Stomach (tissue), 9 donors: ENCODE data around the gene IQGAP3. TPM values are rescaled to one million over a fixed set of nuclear protein-coding genes. Genes with fewer than 3 reads are reported as not detected.

ENCODE experiments used
- DNase-seq, 2 donors: peaks; one replicate each; pipeline versions ENCODE4 v3.0.0 to v3.0.0-alpha.2; 2013 to 2019
- H3K27ac ChIP-seq, 5 donors: fragments of 200-600 bp in 4 of 5; sonication (generic) in 4 of 5; one replicate each; pipeline ENCODE4 v1.5.1; 2013 to 2019; ENCODE audit warnings: mild to moderate bottlenecking in 1 of 5, moderate library complexity in 1 of 5
- H3K27me3 ChIP-seq, 3 donors: fragments of 200-600 bp; sonication (generic); one replicate each; pipeline ENCODE4 v1.5.1; 2017 to 2019; ENCODE audit warnings: mixed run types in 1 of 3
- H3K36me3 ChIP-seq, 4 donors: fragments of 200-600 bp; sonication (generic); 1 replicate in 3 of 4; 2 replicates in 1 of 4; pipeline ENCODE4 v1.5.1; 2016 to 2019
- H3K4me1 ChIP-seq, 4 donors: fragments of 200-600 bp; sonication (generic); one replicate each; pipeline ENCODE4 v1.5.1; 2016 to 2019
- H3K4me3 ChIP-seq, 4 donors: fragments of 200-600 bp; sonication (generic) in 3 of 4; one replicate each; pipeline ENCODE4 v1.5.1; 2016 to 2019; ENCODE audit warnings: mild to moderate bottlenecking in 1 of 4
- H3K9me3 ChIP-seq, 4 donors: fragments of 200-600 bp; sonication (generic); one replicate each; pipeline ENCODE4 v1.5.1; 2016 to 2019
- CTCF ChIP-seq, 7 experiments: fragments of 450-650 bp in 4 of 7; fragments of 200-600 bp in 3 of 7; sonication (generic) in 3 of 7; IDR thresholded peaks; one replicate each; pipeline ENCODE4 v1.5.1; 2016 to 2019; ENCODE audit warnings: antibody characterized with exemption in 7 of 7, control low read depth in 2 of 7, mild to moderate bottlenecking in 1 of 7
- EP300 ChIP-seq: sonication (generic); formaldehyde crosslinking; IDR thresholded peaks from one replicate; pipeline ENCODE4 v1.6.1; 2017; ENCODE audit warnings: antibody characterized with exemption
- POLR2A ChIP-seq, 4 donors: fragments of 450-650 bp; IDR thresholded peaks; one replicate each; pipeline ENCODE4 v1.6.1; 2016; ENCODE audit warnings: antibody characterized with exemption in 4 of 4, control low read depth in 2 of 4, mild to moderate bottlenecking in 1 of 4, moderate library complexity in 1 of 4
- POLR2AphosphoS5 ChIP-seq, 3 donors: sonication (generic); formaldehyde crosslinking; IDR thresholded peaks; one replicate each; pipeline ENCODE4 v1.6.1; 2016; ENCODE audit warnings: antibody characterized with exemption in 3 of 3
- WGBS, 5 donors: extraction: QIAGEN DNeasy Blood & Tissue Kit in 3 of 5; methylation state at CpG; one replicate each; pipeline versions ENCODE4 v1.1.5 to v1.1.7; 2013 to 2018; 5-methylcytosine and 5-hydroxymethylcytosine counted together
- intact Hi-C: fragments of 100-400 bp; cut with DNase I; formaldehyde crosslinking; loops from one replicate; pipeline ENCODE4 v1.15.1; 2023; ENCODE audit warnings: low total_unique reads
- polyA plus RNA-seq, 3 donors: library from polyadenylated mRNA; stranded (reverse); fragments of 200-250 nt; gene quantifications; one replicate each; pipeline ENCODE4 v1.2.3, GENCODE V29; 2013
- total RNA-seq, 5 donors: library from RNA; depleted of rRNA; stranded (reverse); fragments of >200 nt; gene quantifications; one replicate each; pipeline versions ENCODE4 v1.1.0 to v1.2.3, GENCODE V29; 2014 to 2016
- donor health status: healthy with polysubstance abuse.
- donor health status: Bipolar disorder and iron deficiency.
- donor health status: healthy.

The IQGAP3 gene
- total and polyA plus RNA-seq, 8 donors: 1.2 to 22.2 (median 9.3) TPM

- H3K9me3 ChIP-seq: no peaks in the 10 kb centered on the region
- 3 to 6% (median 4%) methylated on average over 35 to 45 of the region's 45 CpGs for WGBS, 5 donors
- TF ChIP-seq EP300 (peak; percentile 97), POLR2AphosphoS5 (IDR thresholded peaks at IDR 0.05) (peak; percentile 87 to 99 (median 94)), POLR2A (IDR thresholded peaks at IDR 0.05) (no peak), CTCF (IDR thresholded peaks at IDR 0.05) (peak in 1 of 7 experiments; percentile 4)
- H3K4me3 ChIP-seq: peak overlapping the region; percentile 18 to 35 (median 30)
- H3K36me3 ChIP-seq: no peaks in the 10 kb centered on the region
- peak; percentile 99 to 100 for DNase-seq
- intact Hi-C loops: no loop called here
- peak overlapping the region; percentile 91 to 100 (median 100) for H3K27ac ChIP-seq
- peaks cover 59 to 81% (median 65%) of the 10 kb centered on the region in 4 donors for H3K4me1 ChIP-seq
- H3K27me3 ChIP-seq: no peaks in the 10 kb centered on the region
Measured at GRCh38 chr1:156504821-156505678, 67.3 kb downstream of the IQGAP3 start.

DNA sequence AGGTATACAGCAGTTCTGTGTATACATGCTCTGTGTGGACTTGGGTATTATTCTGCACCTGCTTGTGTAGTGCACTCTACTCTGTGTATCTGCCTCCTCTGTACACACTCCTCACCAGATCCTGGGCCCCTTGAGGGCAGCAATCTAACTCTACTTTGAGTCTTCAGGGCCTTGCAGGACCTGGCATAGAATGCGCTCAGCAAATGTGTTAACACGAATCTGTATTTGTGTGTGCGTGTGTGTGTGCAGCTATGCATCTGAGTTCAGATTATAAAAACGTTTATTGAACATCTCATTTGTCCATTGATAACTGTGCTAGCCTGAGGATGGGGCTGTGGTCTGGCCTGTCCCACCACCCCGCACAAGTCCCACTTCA lies 67.9 kb downstream of the IQGAP3 start:
- Histone ChIP-seq H3K4me3 (peak overlapping the region; percentile 18 to 35 (median 30)), H3K36me3 (no peaks in the 10 kb centered on the region), H3K9me3 (no peaks in the 10 kb centered on the region), H3K27ac (peak overlapping the region; percentile 91 to 100 (median 100)), H3K27me3 (no peaks in the 10 kb centered on the region), H3K4me1 (peaks cover 52 to 75% (median 63%) of the 10 kb centered on the region in 4 donors)
- WGBS, 5 donors: 19 to 30% (median 25%) methylated on average over 5 of the region's 5 CpGs
- intact Hi-C loops: no loop called here
- TF ChIP-seq POLR2A (IDR thresholded peaks at IDR 0.05) (no peak), EP300 (no peak), CTCF (IDR thresholded peaks at IDR 0.05) (no peak), POLR2AphosphoS5 (IDR thresholded peaks at IDR 0.05) (no peak)
- DNase-seq: peak in 1 of 2 donors; percentile 68

DNA sequence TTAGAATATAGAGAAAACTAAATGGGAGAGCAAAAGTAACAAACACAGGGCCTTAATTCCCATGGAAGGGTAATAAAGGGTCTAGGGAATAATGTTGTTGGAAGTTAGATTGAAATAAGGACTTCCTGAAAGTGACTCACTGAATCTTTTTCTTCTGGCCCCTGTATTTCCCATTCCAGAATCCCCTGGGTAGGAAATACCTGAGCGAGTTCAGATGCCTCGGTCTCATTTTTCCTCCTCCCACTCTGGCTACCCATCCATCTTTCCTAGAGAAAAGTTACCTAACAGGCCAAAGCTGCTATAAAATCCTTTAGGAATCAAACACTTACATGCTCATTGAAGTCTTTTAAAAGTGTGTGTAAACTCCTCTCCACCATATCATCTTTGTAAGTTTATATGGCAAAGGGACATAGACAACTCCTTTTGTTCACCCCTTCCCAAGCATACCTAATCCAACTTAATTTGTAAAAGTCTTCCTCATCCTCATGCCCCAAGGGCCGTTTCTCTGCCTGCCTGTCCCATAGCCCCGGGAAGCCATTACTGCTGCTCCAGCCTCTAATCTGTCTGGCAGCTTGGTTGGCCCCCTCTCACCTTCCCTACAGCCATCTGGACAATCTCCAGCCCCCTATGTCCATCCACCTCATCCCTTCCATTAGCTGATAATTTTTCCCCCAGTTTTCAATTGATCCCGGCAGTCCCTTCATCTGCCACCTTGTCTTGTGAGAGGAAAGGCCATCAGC lies 68.5 kb downstream of the IQGAP3 start:
- whole genome bisulfite sequencing, 5 donors: 55 to 68% (median 61%) methylated on average over 5 of the region's 5 CpGs
- TF ChIP-seq POLR2AphosphoS5 (IDR thresholded peaks at IDR 0.05) (no peak), CTCF (IDR thresholded peaks at IDR 0.05) (no peak), POLR2A (IDR thresholded peaks at IDR 0.05) (no peak), EP300 (no peak)
- DNase-seq: peak in 1 of 2 donors; percentile 30
- Histone ChIP-seq H3K4me3 (no peak overlapping the region), H3K27ac (peak overlapping the region; percentile 91 to 100 (median 100)), H3K36me3 (no peaks in the 10 kb centered on the region), H3K9me3 (no peaks in the 10 kb centered on the region), H3K4me1 (peaks cover 47 to 75% (median 64%) of the 10 kb centered on the region in 4 donors), H3K27me3 (no peaks in the 10 kb centered on the region)
- intact Hi-C loops: no loop called here

DNA sequence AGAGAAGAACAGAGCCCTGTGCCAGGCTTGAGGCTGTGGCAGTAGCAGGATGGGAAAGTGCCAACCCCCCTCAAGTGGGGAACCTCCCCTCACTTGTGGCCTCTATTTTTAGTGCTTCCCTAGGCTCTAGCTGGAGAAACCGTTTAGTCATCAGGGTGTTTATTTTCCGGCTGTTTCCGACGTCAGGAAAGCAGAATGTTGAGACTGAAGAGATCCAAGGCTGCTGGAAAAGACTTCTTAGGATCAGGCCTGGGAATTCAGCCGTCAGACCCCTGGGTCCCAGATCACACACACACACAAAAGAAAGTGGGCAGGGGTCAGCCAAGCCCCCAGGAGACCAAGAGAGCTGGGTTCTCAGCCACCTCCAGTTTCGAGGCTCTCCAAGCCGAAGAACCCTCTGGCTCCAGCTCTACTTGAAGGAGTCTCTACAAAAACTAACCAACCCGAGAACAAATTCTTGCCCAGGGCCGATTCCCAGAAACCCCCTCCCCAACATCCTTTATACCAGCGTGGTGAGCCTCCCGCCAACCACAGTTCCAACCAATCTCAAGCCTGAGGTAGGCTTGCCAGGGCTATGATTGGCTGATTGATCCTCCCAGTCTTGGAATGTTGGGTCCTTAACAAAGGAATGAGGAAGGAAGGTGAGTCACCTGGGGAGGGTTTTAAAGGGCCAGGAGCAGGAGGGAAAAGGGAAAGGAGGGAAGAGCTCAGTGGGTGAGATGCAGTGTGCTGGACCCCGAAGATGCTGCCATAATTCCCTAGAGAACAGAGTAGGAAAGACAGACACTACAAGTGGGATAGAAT lies 69.3 kb downstream of the IQGAP3 start:
- Histone ChIP-seq H3K36me3 (no peaks in the 10 kb centered on the region), H3K4me1 (peaks cover 47 to 75% (median 64%) of the 10 kb centered on the region in 4 donors), H3K9me3 (no peaks in the 10 kb centered on the region), H3K4me3 (peak overlapping the region in 3 of 4 donors; percentile 4 to 80 (median 20)), H3K27ac (peak overlapping the region; percentile 73 to 100 (median 100)), H3K27me3 (no peaks in the 10 kb centered on the region)
- peak; percentile 80 to 92 for DNase-seq
- 11 to 32% (median 22%) methylated on average over 12 of the region's 12 CpGs for WGBS, 5 donors
- TF ChIP-seq POLR2AphosphoS5 (IDR thresholded peaks at IDR 0.05) (peak; percentile 82 to 97 (median 87)), EP300 (peak; percentile 62), CTCF (IDR thresholded peaks at IDR 0.05) (no peak)
- intact Hi-C loops: no loop called here
